DMS53 treated with DMSO at 0.1 percent for 48 hours (cell line): Measurements from ENCODE around the gene RABGAP1L.
"Not testable (repeated sequence)": the region's sequence is repeated elsewhere in the genome, so short reads cannot be mapped to it uniquely, and the experiment has no call there.

ENCODE experiments used
- DNase-seq: peaks from one replicate; lab custom pipeline; 2025; ENCODE audit not compliant: unreplicated experiment; lab: John Stamatoyannopoulos, UW

The RABGAP1L gene

DNA sequence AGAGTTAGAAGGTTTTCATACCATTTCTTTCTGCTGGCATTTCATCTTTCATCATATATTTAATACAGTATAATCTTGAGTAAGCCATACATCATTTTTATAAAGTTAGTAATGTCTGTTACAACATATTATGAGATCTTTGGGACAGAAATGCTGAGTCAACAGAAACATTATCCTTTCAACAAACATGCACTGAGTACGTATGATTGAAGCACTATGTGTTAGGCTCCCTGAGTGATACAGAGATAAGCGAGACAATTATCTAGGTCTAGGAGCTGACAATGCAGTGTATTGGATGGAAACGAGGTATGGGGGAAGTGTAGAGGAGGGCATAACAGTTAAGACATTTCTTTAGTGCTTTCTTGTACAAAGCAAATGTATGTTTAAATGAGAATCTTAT lies 268.7 kb downstream of the RABGAP1L start:
- DNase-seq = no peak

- no peak for DNase-seq
Observed at GRCh38 chr1:174428739-174429138, 269.4 kb downstream of the RABGAP1L start.

DNA sequence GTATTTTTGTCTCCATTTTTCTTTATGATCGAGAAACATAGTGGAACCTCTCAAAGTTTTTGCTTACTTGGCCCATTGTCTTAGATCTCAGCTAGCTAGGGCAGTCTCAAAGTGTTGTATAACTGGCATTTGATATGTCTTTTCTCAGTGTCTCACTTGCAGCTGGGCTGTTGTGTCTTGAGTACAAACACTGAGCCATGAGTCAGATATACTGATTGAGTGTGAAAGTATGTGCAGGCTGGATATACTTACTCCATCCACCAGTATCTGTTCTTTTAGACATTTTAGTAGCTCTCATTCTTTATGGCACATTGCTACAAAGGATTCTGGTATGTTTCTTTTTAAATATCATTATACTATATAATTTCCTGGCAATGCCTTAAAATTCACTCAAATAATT lies 274.1 kb downstream of the RABGAP1L start:
- DNase-seq = no peak

DNA sequence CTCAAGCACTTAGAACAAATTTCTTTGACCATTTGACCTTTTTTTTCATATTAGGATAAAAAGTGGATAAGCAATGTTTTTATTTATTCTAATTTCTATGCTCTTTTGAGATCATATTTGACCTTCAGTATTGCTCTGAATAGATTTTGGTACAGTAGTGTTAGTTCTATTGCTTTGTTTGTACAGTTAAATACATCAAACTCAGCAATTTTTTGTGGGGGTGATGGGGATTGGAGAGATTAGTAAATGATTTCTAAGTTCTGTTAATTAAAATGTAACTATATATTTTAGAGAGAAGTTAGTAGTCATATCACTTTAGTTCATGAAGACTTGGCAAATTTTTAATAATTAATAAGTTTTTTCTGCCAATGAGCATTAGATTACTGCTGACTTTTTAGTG lies 286.0 kb downstream of the RABGAP1L start:
- no peak for DNase-seq

DNA sequence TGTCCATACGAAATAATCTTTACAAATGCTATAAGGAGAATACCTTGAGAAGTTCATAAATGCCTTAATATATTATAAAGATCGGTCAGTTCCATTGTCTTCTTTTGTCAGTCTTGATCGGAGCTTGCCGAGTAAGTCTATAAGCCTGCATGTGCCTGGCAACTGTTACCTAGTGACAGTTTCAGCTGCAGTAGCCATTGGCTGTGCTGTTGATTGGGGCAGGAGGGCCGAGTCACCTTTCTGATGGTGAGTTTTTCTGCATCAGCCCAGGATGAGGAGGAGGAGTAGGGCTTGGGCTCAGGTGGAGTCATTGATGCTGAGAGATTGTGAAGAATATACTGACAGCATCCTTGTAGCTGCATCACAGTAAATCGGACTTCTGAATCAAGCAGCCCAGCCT lies 286.5 kb downstream of the RABGAP1L start:
- DNase-seq = no peak

DNA sequence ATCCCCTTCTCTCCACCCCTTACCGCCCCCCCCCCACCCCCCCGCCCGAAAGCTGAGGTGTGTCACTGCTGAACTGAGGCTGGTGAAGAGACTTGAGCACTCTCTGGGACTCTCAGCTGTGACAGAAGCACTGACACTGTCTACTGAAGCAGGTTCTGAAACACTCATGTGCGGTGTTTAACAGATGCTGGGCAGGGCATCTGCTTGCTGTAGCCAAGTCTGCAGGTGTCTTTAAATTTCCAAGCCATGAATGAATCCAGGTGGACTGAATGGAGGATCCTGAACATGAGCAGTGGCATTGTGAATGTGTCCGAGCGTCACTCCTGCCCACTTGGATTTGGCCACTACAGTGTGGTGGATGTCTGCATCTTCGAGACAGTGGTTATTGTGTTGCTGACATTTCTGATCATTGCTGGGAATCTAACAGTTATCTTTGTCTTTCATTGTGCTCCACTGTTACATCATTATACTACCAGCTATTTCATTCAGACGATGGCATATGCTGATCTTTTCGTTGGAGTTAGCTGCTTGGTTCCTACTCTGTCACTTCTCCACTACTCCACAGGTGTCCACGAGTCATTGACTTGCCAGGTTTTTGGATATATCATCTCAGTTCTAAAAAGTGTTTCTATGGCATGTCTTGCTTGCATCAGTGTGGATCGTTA lies 288.7 kb downstream of the RABGAP1L start, which contains the start of gene GPR52:
Gene GPR52 (plus strand): TSS at position 99 of the 665 bp plus-strand sequence. CDS start 148 bp downstream, at position 247.
- no peak for DNase-seq

DNA sequence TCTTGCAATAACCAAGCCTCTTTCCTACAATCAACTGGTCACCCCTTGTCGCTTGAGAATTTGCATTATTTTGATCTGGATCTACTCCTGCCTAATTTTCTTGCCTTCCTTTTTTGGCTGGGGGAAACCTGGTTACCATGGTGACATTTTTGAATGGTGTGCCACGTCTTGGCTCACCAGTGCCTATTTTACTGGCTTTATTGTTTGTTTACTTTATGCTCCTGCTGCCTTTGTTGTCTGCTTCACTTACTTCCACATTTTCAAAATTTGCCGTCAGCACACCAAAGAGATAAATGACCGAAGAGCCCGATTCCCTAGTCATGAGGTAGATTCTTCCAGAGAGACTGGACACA lies 289.2 kb downstream of the RABGAP1L start:
- no peak for DNase-seq

- DNase-seq = no peak
Observed at GRCh38 chr1:174448974-174449373, 289.7 kb downstream of the RABGAP1L start.

DNA sequence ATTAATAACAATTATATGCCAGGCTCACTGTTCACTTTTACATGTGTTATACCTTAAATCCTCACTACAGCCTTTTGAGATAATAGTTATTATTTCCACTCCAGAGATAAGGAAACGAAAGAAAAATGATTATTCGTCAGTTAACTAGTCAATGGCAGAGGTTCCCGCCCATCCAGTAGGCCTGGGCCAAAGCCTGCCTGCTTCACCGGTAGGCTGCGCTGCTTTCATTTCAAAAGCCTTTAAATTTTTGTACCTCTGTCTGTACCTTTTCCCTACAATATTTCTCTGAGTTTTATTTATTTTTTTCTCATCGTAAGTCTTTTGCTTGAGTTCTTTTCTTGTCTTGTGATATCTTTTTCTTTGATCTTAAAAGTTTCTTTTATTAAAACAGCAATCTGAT lies 292.1 kb downstream of the RABGAP1L start:
- DNase-seq = no peak

DNA sequence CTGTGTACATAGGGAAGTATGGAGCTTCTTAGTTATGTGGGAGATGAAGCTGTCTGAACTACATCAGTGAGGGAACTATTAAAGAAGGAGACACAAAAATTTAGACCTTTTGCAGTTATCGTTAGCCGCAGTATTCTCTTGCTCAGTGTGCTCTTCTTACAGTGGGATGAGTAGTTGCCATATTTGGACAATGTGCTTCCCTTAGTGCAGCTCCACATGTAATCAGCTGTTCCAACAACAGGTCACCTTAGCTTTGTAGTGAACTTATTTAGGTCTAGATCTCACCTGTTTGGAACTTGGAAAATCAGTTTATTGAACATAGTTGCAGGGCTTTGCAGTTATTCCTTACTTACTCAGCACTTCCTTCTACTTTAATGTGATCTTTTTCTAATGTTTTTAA lies 306.5 kb downstream of the RABGAP1L start:
- DNase-seq = no peak

DNA sequence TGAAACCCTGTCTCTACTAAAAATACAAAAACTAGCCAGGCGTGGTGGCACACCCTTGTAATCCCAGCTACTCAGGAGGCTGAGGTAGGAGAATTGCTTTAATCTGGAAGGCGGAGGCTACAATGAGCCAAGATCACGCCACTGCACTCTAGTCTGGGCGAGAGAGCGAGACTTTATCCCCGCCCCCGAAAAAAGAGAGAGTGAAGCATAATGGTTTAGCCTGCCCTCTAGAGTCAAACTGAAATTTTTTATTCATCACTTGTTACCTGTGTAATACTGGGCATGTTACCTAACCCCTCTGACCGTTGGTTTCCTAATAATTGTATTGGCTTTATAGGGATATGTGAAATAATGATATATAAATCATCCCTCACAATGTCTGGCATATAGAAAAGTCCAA lies 307.3 kb downstream of the RABGAP1L start:
- DNase-seq = no peak

DNA sequence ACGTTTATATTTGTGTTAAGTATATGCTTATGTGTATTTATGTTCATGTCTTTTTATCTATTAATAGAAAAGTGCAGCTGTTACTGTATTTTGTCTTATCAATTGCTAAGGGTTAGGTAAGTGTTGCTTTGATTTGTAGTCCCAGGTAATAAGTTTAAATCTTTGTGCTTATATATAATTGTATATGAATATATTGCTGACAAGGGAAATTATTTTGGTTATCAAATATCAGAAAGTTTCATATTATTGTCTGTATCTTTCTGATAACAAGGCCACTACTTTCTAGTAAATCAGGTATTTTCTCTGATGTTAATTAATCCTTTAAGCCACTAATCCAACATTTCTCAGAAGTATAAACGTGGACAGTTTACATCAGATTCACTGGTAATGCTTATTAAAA lies 309.7 kb downstream of the RABGAP1L start:
- DNase-seq = no peak

DNA sequence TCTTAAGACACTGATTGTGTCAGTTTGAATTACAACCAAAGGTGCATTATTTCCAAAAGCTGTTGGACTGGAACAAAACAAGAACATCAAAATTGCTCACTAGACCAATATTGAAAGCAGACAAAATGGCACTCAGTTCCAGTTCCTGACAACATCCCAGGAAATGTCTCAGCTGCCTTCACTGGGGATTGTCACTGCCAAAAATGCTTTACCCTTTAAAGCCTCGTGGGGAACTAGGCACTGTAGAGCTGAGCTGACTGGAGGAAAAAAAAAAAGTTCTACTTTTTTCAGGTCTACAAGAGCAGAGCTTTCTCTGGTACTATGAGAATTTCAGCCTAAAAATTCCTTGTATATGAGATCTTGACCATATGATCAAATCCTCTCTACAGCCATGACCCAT lies 310.4 kb downstream of the RABGAP1L start:
- DNase-seq = no peak

DNA sequence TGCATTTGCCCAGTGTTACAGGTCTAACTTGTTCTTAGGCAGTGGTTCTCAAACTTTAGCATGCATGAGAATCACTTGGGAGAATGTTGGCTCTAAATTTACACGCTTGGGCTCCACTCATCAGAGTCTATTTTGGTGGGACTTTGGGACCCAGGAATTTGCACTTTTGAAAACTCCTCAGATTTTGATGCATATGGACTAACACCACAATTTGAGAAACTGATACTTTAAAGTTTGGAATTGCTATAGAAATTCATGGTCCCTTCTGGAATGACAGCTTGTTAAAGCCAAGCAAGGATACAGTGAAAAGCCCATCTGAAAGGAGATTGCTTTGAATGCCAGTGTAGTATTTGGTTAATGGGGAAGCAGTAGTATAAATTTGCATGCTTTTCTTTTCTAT lies 320.0 kb downstream of the RABGAP1L start:
- no peak for DNase-seq

DNA sequence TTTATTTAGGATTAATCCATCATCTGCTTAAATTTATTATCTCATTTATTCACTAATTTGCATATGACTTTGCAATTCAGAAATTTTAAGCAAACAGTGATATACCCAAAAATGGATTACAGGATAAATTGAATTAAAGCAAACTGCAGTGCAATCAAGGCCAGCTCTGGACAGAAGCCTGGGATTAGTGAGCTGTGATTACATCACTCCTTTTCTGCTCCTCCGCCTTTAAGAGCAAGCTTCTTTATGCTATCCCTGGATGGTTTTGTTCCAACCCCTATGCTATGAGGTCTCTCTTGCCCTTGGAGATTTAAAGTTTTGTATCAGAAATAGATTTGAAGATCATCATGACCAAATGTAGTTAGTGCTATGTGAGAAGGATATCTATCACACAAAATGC lies 321.0 kb downstream of the RABGAP1L start:
- no peak for DNase-seq

DNA sequence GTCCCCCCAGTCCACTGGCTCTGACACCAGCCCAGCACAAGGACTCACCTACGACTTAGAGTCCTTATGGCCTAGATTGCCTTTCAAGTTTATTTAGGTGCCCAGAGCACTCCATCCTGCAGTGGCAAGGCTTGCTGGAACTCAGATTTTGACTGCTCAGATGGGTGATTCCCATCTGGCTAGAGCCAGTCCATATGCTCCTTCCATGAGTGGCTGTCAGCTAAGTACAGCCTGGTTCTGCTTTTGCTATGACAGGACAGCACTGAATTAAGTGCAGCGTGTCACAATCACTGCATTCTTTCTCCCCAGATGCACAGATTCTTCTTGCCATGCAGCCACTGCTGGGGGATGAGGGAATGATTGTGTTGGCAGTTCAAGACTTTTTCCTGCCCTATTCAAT lies 332.3 kb downstream of the RABGAP1L start:
- no peak for DNase-seq

DNA sequence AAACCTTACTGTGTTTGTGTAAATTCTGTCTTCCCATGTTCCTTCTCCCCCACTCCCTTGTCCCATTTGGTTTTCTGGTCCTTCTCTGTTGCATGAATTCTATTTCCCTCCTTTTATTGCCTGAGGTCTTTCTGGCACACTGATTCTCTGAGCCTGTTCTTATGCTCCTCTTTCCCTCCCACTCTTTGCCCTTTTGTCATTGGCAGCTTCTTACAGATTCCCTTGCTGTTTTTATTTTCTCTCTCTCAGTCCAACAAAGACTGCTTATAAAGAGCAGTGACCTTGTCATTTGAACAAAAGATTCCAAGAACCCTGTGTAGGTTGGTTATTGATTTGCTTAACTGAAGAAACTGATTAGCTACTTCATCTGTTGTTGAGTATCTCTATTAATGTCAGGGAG lies 338.2 kb downstream of the RABGAP1L start:
- DNase-seq = no peak

DNA sequence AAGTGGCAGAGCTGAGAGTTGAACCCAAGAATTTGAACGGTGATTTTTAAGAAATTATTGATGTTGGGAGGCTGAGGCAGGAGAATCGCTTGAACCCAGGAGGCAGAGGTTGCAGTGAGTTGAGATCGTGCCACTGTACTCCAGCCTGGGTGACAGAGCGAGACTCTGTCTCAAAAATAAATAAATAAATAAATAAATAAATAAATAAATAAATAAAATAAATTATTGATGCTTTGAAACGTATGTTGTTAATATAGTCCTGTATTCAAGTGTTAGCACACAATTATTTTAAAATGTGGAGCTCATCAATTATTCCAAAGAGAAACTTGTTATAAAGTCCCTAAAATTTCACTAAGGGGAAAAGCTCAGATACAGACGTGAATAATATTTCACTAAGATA lies 357.4 kb downstream of the RABGAP1L start:
- DNase-seq = not testable (repeated sequence)

- no peak for DNase-seq
Observed at GRCh38 chr1:174519844-174520243, 360.5 kb downstream of the RABGAP1L start.

DNA sequence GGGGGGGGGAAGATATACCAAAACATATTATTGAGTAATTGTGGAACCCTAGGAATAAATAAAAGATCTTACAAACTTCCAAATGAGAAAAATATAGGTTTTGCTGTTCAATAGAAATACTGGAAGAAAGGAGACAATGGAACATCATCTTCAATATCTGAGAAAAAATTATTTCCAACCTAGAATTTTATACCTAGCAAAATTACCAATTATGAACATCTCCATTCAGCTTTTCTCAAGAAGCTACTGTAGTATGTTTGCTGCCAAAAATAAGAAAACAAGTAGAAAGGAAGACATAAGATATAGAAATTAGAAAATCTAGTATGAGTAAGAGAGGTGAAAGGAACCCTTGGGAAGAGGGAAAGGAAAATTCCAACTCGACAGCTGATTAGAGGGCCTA lies 372.4 kb downstream of the RABGAP1L start:
- no peak for DNase-seq

GRCh38 chr1:174534789-174535188 lies 375.5 kb downstream of the RABGAP1L start:
- DNase-seq = no peak

DNA sequence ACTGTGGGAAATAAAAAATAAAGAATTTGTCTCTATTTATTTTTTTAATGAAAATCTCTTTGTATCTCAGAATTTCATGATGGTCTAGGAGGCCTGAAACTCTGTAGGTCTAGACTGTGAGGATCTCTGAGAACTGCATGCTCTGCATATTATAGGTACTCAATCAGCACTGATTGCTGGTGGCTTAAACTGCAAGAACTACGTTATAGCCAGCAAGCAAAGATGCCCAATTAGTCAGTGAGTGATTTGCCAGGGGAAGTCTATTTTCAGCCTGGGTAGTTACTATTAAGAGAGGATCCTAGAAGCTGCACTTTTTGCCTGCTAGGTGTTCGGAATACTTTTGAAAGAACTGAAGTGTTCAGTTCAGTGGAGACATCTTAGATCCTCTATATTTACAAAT lies 375.9 kb downstream of the RABGAP1L start:
- no peak for DNase-seq

GRCh38 chr1:174543421-174543820 lies 384.1 kb downstream of the RABGAP1L start:
- not testable (repeated sequence) for DNase-seq
